Fibroblast of skin of left biceps (primary cell): ENCODE results near the gene ECM1.

ENCODE experiments used
- DNase-seq, 2 experiments: peaks; one replicate each; pipeline ENCODE4 v3.0.0-alpha.2; 2013; ENCODE audit warnings: low read depth in 2 of 2

The ECM1 gene

GRCh38 chr1:150545486-150546032 lies 37.6 kb downstream of the ECM1 start:
- DNase-seq, result no peak

GRCh38 chr1:150546294-150546937 lies 38.5 kb downstream of the ECM1 start:
- no peak for DNase-seq

- no peak for DNase-seq
Observed at GRCh38 chr1:150548324-150548631, 40.4 kb downstream of the ECM1 start.

- DNase-seq, result no peak
Observed at GRCh38 chr1:150548632-150549495, 41.0 kb downstream of the ECM1 start, which contains the start of gene ADAMTSL4. ADAMTSL4 (plus strand) TSS chr1:150549408; CDS start chr1:150552289, 2,881 bp downstream.

- no peak for DNase-seq
Observed at GRCh38 chr1:150549496-150550221, 41.8 kb downstream of the ECM1 start.

GRCh38 chr1:150550222-150551050 lies 42.5 kb downstream of the ECM1 start:
- DNase-seq, result no peak

GRCh38 chr1:150551051-150551783 lies 43.3 kb downstream of the ECM1 start:
- no peak for DNase-seq

- DNase-seq, result no peak
Observed at GRCh38 chr1:150551784-150552127, 43.8 kb downstream of the ECM1 start.

GRCh38 chr1:150552128-150552910 lies 44.4 kb downstream of the ECM1 start:
- DNase-seq, result peak in 1 of 2 experiments; percentile 58

- no peak for DNase-seq
Observed at GRCh38 chr1:150552911-150553289, 45.0 kb downstream of the ECM1 start.

GRCh38 chr1:150553392-150554085 lies 45.6 kb downstream of the ECM1 start:
- DNase-seq, result no peak

GRCh38 chr1:150554086-150554452 lies 46.2 kb downstream of the ECM1 start:
- DNase-seq, result no peak

GRCh38 chr1:150555198-150555970 lies 47.5 kb downstream of the ECM1 start:
- no peak for DNase-seq

- DNase-seq, result no peak
Observed at GRCh38 chr1:150555971-150556865, 48.3 kb downstream of the ECM1 start.

GRCh38 chr1:150557065-150557600 lies 49.2 kb downstream of the ECM1 start:
- no peak for DNase-seq

- DNase-seq, result no peak
Observed at GRCh38 chr1:150557813-150558212, 49.9 kb downstream of the ECM1 start.

- no peak for DNase-seq
Observed at GRCh38 chr1:150558303-150558704, 50.4 kb downstream of the ECM1 start.
